Inflammatory macrophage (primary cell): Measurements from ENCODE around the gene PDGFA.
A peak's percentile ranks its signal among the peaks of the same experiment; 100 is the strongest.

Experiments used
- DNase-seq, 2 donors: peaks; one replicate each; pipeline ENCODE4 v3.0.0-alpha.2; 2020 to 2022

PDGFA gene

DNA sequence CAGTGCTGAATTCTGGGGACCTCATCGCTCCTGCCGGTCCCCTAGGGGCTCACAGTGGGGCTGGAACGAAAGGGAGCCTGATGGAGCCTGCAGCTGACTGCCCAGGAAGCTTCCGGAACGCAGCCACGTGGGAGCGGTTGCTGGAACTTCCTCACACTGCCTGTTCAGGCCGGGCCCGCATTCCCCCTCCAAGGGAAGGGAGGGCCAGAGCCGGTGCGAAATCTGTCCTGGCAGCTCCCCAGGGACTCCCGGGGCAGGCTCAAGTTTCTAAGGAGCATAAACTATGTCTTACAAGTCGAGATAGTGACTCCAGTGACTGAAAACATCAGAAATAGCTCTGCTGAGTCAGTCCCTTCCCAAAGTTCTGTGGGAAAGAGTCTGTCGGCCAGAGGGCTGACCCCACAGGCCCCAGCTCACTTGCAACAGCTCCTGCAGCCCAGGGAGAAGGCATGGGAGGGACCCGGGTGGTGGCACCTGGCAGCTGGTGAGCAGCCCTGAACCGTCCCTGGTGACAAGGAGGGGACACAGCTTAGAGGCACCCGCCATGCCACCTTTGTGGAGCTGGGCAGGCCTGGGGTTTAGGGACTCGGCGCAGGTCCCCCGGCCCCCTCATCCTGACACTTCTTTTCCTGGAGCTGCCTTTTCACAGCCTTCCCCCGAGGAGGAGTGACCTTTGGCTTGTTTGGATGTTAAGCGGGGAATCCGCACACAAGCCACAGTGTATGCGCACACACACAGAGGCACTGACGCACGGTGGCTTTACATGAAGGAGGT lies 47.6 kb downstream of the PDGFA start:
- no peak for DNase-seq

- DNase-seq, result no peak
Observed at GRCh38 chr7:471191-471865, 48.3 kb downstream of the PDGFA start.

- DNase-seq, result no peak
Observed at GRCh38 chr7:469563-469961, 50.1 kb downstream of the PDGFA start.

DNA sequence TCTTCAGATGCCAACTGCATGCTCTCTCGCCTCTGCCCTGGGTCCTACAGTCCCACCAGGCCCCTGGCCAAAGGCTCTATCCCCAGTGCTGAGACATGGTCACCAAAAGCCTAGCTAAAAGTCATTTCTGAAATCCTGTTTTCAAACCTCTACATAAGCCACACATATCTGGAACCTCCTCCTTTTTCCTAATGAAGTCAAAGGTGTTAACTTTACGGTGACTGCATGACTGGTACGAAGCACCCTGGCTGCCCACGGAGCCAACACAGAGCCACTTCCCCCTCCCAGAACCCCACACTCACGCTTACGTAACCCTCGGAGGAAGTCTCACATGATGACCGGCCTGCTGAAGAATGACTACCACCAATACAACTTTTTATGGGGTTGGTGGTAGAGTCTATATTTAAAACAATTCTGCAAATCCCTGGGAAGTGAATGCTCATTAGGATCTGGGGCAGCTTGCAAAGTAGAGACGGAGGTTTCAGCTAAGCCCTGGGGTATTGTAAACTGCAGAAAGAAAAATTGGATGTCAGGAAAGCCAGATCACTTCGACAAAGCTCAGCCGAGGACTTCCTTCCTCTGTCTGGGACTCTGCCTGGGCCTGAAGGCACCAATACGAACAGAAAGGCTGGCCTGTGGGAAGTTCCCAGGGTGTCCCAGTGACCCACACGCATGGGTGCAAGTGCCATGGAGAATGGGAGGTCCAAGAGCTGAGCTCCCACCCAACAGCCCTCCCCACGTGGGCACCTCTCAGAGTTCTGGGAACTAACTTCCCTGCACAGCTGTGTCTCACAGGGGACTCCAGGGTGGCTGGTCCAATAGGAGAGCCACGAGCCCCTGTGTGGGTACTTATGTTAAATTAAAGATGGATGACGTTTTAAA lies 50.7 kb downstream of the PDGFA start:
- DNase-seq, result peak; percentile 24 to 54

- peak; percentile 44 to 50 for DNase-seq
Observed at GRCh38 chr7:467856-468545, 51.6 kb downstream of the PDGFA start.

- no peak for DNase-seq
Observed at GRCh38 chr7:467393-467828, 52.2 kb downstream of the PDGFA start.

GRCh38 chr7:466465-467191 lies 53.0 kb downstream of the PDGFA start:
- DNase-seq, result no peak

DNA sequence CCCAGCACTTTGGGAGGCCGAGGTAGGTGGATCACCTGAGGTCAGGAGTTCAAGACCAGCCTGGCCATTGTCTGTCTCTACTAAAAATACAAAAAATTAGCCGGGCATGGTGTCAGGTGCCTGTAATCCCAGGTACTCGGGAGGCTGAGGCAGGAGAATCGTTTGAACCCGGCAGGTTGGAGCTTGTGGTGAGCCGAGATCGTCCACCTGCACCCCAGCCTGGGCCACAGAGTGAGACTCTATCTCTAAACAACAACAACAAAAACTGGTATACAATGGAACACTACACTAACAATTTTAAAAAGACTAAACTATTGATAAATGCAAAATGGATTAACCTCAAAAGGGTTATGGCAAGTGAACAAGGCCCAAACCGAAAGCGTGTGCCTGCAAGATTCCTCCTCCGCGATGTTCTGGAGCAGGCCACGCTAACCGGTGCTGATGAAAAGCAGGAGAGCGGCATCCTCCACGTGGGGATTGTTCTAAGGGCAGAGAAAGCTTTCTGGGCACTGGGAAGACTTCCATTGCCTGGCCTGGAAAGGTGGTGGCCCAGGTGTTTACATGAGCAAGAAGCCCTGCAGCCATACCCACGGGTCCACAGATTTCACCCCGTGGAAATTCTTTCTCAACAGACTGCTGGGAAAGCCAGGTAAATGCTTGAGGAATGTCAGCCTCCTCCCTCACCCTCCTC lies 53.8 kb downstream of the PDGFA start:
- no peak for DNase-seq

DNA sequence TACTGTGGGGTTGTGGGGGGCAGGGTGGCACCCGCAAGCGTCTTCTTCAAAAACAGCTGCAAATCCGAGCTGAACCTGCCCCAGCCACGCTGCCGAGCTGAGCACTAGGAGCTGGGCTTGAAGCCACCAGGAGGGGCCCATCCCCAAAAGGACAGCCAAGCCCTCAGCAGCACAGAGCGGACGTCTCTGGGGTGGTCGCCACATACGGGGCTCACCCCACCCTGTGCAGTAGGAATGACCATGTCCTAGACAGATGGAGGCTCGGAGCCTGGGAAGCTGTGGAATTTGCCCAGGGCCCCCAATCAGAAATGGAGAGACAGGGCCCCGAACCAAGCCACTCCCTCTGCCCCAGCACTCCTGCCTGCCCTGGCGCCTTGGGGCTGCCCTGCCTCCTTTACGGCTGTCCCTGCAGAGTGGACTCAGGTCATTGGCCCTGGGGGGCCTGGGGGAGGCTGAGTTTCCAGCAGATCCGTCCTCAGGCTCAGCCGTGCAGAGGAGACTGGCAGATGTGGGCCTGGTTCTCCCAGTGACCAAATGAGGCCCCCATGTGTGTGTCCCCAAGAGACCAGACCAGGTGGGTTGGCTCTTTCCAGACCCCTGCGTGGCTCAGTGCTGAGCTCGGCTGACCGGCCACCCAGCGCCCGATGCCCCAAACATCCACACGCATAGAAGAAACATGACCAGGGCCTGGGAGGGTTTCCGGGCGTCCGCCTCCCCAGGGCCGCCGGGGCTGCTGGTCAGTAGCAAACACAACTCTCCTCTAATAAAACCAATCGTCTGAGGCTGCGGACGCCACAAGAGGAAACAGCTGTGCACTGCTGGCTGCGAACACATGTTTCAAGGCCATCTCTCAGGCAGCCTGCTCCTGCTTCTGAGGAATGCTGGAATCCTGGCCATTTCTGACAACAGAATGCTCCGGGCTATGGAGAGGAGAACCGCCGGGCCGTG lies 54.9 kb downstream of the PDGFA start:
- DNase-seq, result no peak

GRCh38 chr7:463817-464453 lies 55.7 kb downstream of the PDGFA start:
- no peak for DNase-seq

DNA sequence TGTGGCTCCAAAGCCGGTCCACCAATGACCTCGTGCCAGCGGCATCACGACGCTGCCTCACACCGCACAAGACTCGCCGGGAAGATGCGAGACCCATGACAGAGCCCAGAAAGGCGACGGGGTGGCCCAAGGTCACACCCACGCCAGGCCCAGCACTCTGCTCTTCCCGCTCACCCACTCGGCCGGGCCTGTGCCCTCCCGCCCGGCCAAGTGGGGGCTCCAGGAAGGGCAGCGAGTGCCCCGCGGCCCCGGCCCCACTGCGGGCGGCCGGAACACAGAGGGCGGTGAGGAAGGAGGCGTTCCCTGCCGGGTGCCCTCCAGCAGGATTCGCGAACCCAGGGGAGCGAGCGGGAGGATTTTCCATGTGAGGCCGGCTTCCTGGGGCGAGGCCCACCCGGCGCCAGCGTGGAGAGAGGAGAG lies 56.3 kb downstream of the PDGFA start:
- DNase-seq, result no peak

DNA sequence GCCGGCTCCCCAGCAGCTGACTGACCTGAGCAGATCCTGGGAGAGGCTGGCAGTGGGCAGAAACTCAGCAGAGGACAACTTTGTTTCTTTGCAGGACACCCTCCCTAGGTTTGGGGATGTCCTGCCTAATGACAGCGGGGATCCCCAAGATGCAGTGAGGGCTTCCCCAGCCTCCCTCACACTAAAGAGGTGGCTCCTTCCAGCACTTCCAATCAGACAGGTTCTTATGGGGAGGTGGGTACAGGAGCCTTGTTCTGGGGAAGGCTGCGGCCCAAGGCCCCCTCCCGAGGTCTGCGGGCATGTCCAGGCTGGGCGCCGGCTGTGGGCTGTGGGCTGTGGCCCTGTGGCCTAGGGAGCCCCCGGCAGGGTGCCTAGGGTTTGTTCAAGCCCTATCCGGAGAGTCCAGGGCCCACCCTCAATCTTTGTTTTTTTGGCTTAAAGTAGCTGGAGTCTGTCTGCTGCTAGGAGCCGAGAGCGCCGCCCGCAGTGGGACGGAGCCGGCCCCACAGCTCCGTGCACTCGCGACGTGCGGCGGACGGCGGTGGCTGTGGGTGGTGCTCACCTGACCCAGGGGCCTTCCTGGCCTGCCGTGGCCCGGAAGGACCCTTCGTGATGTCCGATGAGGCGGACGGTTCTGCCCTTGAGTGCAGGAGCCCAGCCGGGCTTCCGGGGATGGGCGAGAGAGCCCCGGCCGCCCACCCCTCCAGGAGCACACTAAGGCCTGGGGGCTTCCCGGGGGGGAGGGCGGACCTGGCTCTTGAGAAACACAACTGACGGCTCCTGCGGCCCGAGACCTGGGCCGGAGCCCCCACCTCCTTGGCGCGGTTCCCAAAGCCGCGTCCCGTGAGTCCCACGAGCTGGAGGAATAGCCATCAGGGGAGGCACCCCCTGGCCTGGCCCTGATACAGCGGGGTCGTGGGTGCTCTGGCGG lies 57.2 kb downstream of the PDGFA start:
- no peak for DNase-seq

- no peak for DNase-seq
Observed at GRCh38 chr7:461453-462172, 58.0 kb downstream of the PDGFA start.

GRCh38 chr7:461117-461452 lies 58.6 kb downstream of the PDGFA start:
- no peak for DNase-seq

DNA sequence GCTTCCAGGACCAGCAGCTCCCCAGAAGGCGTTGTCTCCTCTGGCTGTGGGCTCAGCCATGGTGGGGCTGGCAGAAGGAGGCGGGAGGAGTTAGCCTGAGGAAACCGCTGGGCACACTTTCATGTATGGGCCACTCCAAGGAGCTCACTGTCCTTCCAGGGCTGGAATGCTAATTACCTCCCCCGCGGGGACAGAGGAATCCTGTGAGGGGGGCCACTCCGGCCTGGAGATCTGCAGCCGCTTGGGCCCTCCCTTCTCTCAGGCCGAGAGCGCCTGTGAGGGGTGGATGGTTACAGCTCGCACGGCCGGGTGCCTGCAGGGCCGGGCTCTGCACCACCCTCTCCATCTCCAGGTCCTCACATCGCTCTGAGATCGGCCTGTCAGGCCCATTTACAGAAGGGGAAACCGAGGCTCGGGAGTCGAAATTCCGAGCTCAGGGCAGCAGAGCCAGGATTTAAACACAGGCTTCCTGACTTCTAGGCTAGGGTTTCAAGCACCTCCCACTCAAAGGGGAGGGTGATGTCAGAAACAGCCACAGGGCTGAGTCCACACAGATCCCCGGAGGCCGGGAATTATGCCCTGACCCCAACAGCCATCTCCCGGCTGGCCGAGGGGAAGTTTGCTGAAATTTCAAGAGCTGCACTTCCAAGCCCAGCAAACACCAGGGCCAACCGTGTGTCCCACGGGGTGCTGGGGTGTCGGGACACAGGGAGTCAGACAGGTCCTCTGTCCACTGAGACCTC lies 59.1 kb downstream of the PDGFA start:
- DNase-seq, result no peak

GRCh38 chr7:459584-460373 lies 59.9 kb downstream of the PDGFA start:
- DNase-seq, result no peak
